C4-2B (cell line): ENCODE results near the gene DLG2.

Experiments
- ZFX ChIP-seq: fragments of 450-650 bp; IDR thresholded peaks from 2 replicates; pipeline ENCODE4 v1.6.1; 2017
- TF ChIP-seq, protein P1 (sequence below): fragments of 450-650 bp; conservative IDR thresholded peaks from 2 replicates; pipeline ENCODE4 v1.5.1; 2017; ENCODE audit warnings: mild to moderate bottlenecking

DNA sequence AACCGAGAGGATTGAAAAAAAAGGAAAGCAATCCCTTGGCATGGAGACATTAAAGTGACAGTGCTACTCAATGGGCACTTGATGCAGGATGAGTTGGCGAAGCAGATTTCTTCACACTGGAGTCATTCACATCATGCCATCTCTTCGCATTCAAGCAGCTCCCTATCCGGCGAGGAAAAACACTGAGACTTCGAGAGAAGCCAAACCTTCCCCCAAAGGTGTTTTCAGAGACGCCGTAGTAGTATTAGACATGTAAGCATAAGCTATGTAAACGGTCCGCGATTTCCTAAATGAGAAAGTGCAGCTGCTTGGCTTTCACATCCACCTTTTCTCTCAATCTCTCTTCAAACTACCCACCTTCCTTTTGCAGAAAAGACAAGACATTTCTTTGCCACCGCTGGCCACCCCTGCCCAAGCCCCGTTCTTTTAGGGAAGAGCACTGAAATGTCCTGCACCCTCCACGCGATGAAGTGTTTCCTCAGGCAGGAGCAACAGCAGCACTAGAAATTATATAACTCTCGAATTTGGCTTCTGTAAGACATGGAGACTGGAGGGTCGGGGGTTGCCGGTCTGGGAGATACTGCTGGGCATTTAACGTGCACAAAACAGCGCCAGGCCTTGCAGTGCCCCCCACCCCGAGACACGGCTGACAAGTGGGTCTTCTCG, at the start of gene DLG2:
- TF ChIP-seq, protein P1, sequence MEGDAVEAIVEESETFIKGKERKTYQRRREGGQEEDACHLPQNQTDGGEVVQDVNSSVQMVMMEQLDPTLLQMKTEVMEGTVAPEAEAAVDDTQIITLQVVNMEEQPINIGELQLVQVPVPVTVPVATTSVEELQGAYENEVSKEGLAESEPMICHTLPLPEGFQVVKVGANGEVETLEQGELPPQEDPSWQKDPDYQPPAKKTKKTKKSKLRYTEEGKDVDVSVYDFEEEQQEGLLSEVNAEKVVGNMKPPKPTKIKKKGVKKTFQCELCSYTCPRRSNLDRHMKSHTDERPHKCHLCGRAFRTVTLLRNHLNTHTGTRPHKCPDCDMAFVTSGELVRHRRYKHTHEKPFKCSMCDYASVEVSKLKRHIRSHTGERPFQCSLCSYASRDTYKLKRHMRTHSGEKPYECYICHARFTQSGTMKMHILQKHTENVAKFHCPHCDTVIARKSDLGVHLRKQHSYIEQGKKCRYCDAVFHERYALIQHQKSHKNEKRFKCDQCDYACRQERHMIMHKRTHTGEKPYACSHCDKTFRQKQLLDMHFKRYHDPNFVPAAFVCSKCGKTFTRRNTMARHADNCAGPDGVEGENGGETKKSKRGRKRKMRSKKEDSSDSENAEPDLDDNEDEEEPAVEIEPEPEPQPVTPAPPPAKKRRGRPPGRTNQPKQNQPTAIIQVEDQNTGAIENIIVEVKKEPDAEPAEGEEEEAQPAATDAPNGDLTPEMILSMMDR: no peak
- no peak for TF ChIP-seq ZFX
